ENCODE measurements around the gene SCAANT1. TPM values are rescaled to one million over a fixed set of nuclear protein-coding genes. Genes with fewer than 3 reads are reported as not detected.

Gene SCAANT1
- total RNA-seq, 2 experiments from 2014 or later, result not detected

DNA sequence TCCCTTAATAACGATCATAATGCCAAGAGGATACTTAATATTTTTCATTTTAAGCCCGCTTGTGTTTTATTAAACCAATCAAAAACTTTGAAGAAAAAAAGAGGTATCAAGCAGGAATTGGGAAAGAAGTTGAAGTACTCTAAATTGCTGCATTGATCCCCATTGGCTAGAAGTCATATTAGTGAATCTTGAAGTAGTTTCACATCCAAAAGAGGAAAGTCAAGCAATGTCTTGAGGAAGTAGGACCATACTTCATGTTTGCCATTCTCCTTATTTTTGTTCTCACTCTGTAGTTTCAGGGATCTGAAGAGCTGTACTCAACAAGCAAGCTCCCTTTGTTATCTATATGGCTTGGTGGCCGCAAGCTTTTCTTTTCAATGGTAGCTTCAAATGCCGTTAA, 2.2 kb downstream of the SCAANT1 start:
- ChIA-PET POLR2A (no interaction called here), CTCF (interaction anchor here (1.1 to 1.5 kb wide), 2 partner anchors 29 to 54 kb away, joined by 3 read pairs; no protein-coding TSS in a partner anchor)
- no peak for DNase-seq
- no peaks in the 10 kb centered on the region for H3K9me3 Mint-ChIP-seq
- peaks cover 20% of the 10 kb centered on the region for H3K36me3 Mint-ChIP-seq (ENCODE audit: low read depth)
- ATAC-seq, result no peak
- H3K4me1 Mint-ChIP-seq (ENCODE audit: low read depth), result peaks cover 31% of the 10 kb centered on the region
- H3K27ac Mint-ChIP-seq, result no peak overlapping the region
- intact Hi-C loops (cut with micrococcal nuclease), result loop anchor here (5.0 to 10.0 kb wide), 2 partner anchors 48 to 55 kb away; partner anchors contain the start of genes ATXN7 and THOC7
- H3K4me3 Mint-ChIP-seq, result no peak overlapping the region
- no peaks in the 10 kb centered on the region for H3K27me3 Mint-ChIP-seq
- TF ChIP-seq, protein P1, sequence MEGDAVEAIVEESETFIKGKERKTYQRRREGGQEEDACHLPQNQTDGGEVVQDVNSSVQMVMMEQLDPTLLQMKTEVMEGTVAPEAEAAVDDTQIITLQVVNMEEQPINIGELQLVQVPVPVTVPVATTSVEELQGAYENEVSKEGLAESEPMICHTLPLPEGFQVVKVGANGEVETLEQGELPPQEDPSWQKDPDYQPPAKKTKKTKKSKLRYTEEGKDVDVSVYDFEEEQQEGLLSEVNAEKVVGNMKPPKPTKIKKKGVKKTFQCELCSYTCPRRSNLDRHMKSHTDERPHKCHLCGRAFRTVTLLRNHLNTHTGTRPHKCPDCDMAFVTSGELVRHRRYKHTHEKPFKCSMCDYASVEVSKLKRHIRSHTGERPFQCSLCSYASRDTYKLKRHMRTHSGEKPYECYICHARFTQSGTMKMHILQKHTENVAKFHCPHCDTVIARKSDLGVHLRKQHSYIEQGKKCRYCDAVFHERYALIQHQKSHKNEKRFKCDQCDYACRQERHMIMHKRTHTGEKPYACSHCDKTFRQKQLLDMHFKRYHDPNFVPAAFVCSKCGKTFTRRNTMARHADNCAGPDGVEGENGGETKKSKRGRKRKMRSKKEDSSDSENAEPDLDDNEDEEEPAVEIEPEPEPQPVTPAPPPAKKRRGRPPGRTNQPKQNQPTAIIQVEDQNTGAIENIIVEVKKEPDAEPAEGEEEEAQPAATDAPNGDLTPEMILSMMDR (IDR thresholded peaks at IDR 0.05), result no peak

DNA sequence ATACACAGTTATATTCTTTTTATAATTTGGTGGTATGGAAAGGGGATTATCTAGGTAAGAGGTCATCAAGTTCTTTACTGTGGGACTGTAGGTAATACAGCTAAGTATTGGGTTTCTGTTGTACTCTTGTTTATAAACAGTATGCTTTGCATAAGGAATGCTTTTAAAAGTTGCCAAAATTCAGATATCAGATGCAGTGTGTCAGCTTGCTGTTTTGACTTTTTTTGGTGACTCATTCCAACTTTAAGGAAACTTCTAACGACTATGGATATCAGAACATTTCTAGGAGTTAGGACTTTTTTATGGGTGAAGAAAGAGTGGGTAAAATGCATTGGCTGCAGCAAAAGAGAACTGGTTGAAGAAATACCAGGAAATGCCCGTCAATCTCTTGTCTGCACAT, 2.8 kb downstream of the SCAANT1 start:
- ChIA-PET POLR2A (no interaction called here), CTCF (interaction anchor here (1.1 to 1.5 kb wide), 2 partner anchors 29 to 55 kb away, joined by 3 read pairs; no protein-coding TSS in a partner anchor)
- H3K36me3 Mint-ChIP-seq (ENCODE audit: low read depth), result peaks cover 18% of the 10 kb centered on the region
- ATAC-seq (no peak), DNase-seq (no peak)
- H3K4me3 Mint-ChIP-seq, result no peak overlapping the region
- TF ChIP-seq, protein P1 (IDR thresholded peaks at IDR 0.05), result no peak
- intact Hi-C loops (cut with micrococcal nuclease), result no loop called here
- H3K4me1 Mint-ChIP-seq (ENCODE audit: low read depth), result peaks cover 28% of the 10 kb centered on the region
- no peaks in the 10 kb centered on the region for H3K27me3 Mint-ChIP-seq
- no peaks in the 10 kb centered on the region for H3K9me3 Mint-ChIP-seq
- no peak overlapping the region for H3K27ac Mint-ChIP-seq

DNA sequence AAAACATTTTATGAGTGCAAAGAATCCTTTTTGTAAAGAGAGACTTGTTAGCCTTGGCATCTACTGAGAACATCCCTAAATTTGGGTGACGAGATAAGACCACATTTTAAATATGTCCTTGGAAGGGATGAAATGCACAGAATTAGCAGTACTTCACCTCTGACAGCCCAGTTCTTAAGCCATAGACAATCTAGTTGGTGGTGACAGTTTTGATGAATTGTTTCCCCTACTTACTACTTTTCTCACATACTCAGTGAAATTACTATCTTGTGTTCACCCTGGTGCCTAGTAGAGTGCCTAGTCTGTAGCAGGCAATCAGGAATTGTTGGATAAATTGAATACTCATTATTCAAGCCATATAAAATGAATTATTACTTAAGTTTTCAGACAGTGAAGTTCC, 3.4 kb downstream of the SCAANT1 start:
- peaks cover 22% of the 10 kb centered on the region for H3K4me1 Mint-ChIP-seq (ENCODE audit: low read depth)
- DNase-seq (no peak), ATAC-seq (no peak)
- H3K36me3 Mint-ChIP-seq (ENCODE audit: low read depth), result peaks cover 12% of the 10 kb centered on the region
- no peaks in the 10 kb centered on the region for H3K9me3 Mint-ChIP-seq
- CTCF ChIA-PET, result no interaction called here
- intact Hi-C loops (cut with micrococcal nuclease), result no loop called here
- peak overlapping the region; percentile 28 for H3K27ac Mint-ChIP-seq
- no peaks in the 10 kb centered on the region for H3K27me3 Mint-ChIP-seq
- POLR2A ChIA-PET, result no interaction called here
- TF ChIP-seq, protein P1 (IDR thresholded peaks at IDR 0.05), result no peak
- no peak overlapping the region for H3K4me3 Mint-ChIP-seq

DNA sequence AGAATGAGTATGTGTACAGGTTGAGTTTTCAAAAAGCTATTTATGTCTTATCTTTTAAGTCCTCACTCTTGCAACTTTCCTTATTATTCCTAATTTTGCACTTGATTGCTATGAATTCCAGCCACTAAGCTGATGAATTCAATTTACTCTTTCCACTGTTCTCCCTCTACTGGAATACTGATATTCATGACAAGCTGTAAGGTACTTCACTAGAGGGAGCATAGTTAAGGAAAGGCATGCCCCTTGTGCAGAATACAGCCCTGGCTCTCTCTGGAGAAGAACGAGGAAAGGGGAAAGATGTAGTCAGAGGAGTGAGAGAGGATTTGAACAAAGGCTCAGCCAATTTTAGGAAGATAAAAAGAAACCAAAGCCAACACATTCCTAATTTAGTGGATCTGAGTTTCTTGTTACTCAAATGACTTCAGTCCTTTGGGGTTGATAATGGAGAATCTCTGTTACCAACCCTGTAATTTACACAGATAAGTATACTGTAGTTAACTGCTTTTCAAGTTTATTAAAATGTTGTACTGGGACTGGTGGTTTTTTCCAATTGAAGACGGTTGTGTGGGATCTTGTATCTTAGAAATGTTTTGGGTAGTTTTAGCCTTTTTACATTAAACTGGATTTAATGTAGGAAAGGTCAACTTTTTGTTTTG, 4.0 kb downstream of the SCAANT1 start:
- ChIA-PET CTCF (no interaction called here), POLR2A (no interaction called here)
- ATAC-seq, result no peak
- DNase-seq, result no peak
- TF ChIP-seq, protein P1 (IDR thresholded peaks at IDR 0.05), result no peak
- H3K4me1 Mint-ChIP-seq (ENCODE audit: low read depth), result peaks cover 17% of the 10 kb centered on the region
- intact Hi-C loops (cut with micrococcal nuclease), result no loop called here
- H3K27ac Mint-ChIP-seq, result peak overlapping the region; percentile 28
- no peak overlapping the region for H3K4me3 Mint-ChIP-seq
- peaks cover 7% of the 10 kb centered on the region for H3K36me3 Mint-ChIP-seq (ENCODE audit: low read depth)
- no peaks in the 10 kb centered on the region for H3K27me3 Mint-ChIP-seq
- no peaks in the 10 kb centered on the region for H3K9me3 Mint-ChIP-seq

DNA sequence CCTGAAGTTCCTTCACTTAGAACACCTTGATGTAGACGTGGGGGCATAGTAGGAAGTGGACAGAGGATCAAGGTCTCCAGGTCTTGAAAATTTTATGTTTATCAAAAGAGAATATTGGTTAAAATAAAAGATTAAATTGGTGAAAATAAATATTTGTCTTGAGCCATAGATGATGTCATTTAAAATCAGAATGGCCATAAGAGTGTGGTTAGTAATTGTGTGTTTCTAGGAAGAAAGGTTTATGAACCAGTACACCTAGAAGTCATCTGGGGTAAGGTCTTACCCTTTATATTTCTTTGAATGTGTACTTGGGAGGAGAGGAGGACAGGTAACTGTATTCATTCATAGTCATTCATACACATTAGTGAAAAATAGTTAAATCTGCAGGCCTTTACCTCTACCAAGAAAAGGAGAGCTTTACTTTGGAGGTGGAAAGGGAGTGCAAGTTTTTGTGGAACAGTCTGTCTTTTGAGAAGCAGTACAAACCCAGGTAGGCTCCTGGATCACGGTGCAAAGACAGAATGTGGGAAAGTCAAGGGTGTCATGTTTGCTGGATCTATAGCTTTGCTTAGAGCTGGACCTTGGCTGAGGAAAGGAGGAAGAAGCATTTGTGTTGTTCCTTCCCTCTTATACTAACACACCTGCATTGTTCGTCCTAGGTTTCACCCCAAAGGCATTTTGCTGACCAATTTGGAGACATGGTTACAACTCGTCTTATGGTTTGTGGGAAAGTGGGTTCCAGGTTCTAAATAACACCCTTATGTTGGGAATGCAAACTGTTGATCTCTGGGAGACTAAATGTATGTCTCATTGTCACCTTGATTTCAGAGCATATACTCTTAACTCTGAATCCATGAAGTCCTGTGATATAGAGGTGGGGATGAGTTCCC, 6.2 kb downstream of the SCAANT1 start:
- ChIA-PET CTCF (no interaction called here), POLR2A (interaction anchor here (0.6 to 1.0 kb wide), 2 partner anchors 57 to 78 kb away, joined by 3 read pairs; no protein-coding TSS in a partner anchor)
- Mint-ChIP-seq H3K27me3 (no peaks in the 10 kb centered on the region), H3K9me3 (peaks cover 2% of the 10 kb centered on the region), H3K4me1 (ENCODE audit: low read depth) (peaks cover 7% of the 10 kb centered on the region), H3K27ac (no peak overlapping the region), H3K4me3 (no peak overlapping the region), H3K36me3 (ENCODE audit: low read depth) (peaks cover 19% of the 10 kb centered on the region)
- TF ChIP-seq, protein P1 (IDR thresholded peaks at IDR 0.05), result no peak
- intact Hi-C loops (cut with micrococcal nuclease), result no loop called here
- no peak for ATAC-seq
- DNase-seq, result no peak
